ENCODE results near the gene PNKD.

Gene PNKD

DNA sequence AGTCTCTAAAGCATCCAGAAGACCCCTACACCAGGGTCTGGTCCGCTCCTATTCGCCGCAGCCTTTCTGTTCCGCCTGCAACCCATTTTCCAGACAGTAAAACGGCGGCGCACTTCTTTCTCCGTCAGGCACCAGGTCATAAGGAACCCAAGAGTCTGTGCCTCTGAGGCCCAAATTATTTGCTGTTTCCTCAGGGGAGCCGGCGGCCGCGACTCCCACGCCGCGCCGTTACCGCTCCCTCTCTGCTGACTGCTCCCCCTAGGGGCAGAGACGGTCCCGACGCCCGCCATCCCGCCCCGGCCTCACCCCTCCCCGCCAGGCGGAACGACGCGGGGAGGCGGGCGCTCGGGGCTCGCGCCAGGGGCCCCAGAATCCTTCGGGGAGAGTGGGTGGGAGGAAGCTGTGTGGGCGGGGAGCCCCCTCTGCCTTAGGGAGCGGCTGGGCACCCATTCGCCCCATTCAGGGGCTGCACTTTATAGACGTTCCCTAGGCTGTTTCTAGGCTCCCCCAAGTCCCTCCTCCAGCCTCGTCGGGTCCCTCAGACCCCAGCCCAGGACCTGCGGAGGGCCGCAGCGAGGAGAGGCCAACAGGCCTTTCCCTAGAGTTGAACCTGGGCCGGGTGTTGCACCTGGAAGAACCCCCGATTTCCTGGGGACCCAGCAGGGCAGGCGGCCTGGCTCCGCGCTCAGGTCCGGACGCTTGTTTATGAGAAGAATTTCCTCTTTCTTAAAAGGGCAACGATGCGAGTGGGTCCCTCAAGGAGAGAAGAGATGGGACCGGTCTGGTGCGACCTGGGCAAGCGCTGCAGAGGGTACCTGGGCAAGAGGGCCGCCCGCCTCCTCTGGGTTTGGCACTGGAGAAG, 125.7 kb downstream of the PNKD start:
- peak; percentile 88 to 91 for DNase-seq (ENCODE audit: low read depth in 2 of 2)
